Uterus (tissue), 2 donors: ENCODE data around the gene RAB3IL1.

ENCODE experiments used
- CTCF ChIP-seq, 4 experiments: fragments of 200-600 bp in 2 of 4; fragments of 450-650 bp in 2 of 4; sonication (generic) in 2 of 4; IDR thresholded peaks; one replicate each; pipeline ENCODE4 v1.5.1; 2016 to 2019; ENCODE audit warnings: antibody characterized with exemption in 4 of 4, mild to moderate bottlenecking in 2 of 4, moderate library complexity in 1 of 4
- POLR2A ChIP-seq, 2 donors: fragments of 450-650 bp; IDR thresholded peaks; one replicate each; pipeline ENCODE4 v1.6.1; 2016; ENCODE audit warnings: antibody characterized with exemption in 2 of 2, mild to moderate bottlenecking in 1 of 2, moderate library complexity in 1 of 2

DNA sequence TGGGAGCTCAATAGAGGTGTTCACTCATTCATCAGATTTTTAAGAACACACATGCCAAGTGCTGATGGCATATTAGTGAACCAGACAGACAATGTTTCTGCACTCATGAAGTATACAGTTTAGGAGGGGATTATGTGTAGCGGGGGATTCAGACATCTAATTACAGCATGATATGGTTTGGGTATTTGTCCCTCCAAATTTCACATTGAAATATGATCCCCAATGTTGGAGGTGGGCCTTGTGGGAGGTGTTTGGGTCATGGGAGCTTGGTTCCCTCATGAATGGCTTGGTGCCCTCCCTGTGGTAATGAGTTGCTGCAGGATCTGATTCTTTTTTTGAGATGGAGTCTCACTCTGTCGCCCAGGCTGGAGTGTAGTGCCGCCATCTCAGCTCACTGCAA, 8.9 kb upstream of the RAB3IL1 start:
- TF ChIP-seq POLR2A (IDR thresholded peaks at IDR 0.05) (no peak), CTCF (IDR thresholded peaks at IDR 0.05) (no peak)
